Liver (tissue), 3 donors: ENCODE measurements around the gene GM2A.

Experiments
- ATF3 ChIP-seq: IDR thresholded peaks from 2 replicates; pipeline ENCODE4 v1.6.1; 2016; ENCODE audit warnings: antibody characterized with exemption
- CTCF ChIP-seq: fragments of 150-350 bp; IDR thresholded peaks from 2 replicates; pipeline ENCODE4 v1.5.1; 2017; ENCODE audit warnings: improper control_type of control experiment, low read depth, low read length; ENCODE audit not compliant: missing input control
- EGR1 ChIP-seq, 2 donors: IDR thresholded peaks; 2 replicates each; pipeline ENCODE4 v1.6.1; 2016 to 2018; ENCODE audit warnings: antibody characterized with exemption in 2 of 2, low read depth in 2 of 2
- MAX ChIP-seq: IDR thresholded peaks from 2 replicates; pipeline ENCODE4 v1.6.1; 2016; ENCODE audit warnings: antibody characterized with exemption
- RAD21 ChIP-seq, 2 donors: IDR thresholded peaks; 2 replicates each; pipeline ENCODE4 v1.6.1; 2016; ENCODE audit warnings: antibody characterized with exemption in 2 of 2, mild to moderate bottlenecking in 2 of 2
- REST ChIP-seq: IDR thresholded peaks from 2 replicates; pipeline ENCODE4 v1.6.1; 2016; ENCODE audit warnings: antibody characterized with exemption, mild to moderate bottlenecking
- ZBTB33 ChIP-seq: IDR thresholded peaks from 2 replicates; pipeline ENCODE4 v1.6.1; 2016; ENCODE audit warnings: antibody characterized with exemption
- donor health status: healthy.
- donor health status: healthy.

GRCh38 chr5:151278845-151279244 is 25.9 kb downstream of the GM2A start:
- TF ChIP-seq CTCF (no peak), ZBTB33 (no peak), RAD21 (IDR thresholded peaks at IDR 0.05) (no peak), ATF3 (no peak), REST (no peak), EGR1 (IDR thresholded peaks at IDR 0.05; ENCODE audit: low read depth in 2 of 2) (no peak), MAX (no peak)
